ENCODE data around the gene ENOX1. TPM values are rescaled to one million over a fixed set of nuclear protein-coding genes. Genes with fewer than 3 reads are reported as not detected.

ENOX1 gene
- total and polyA plus RNA-seq, 2 donors (not counting 3 experiments of a cell fraction or from before 2014, with no cell fraction given) = 0.17 to 0.97 TPM

DNA sequence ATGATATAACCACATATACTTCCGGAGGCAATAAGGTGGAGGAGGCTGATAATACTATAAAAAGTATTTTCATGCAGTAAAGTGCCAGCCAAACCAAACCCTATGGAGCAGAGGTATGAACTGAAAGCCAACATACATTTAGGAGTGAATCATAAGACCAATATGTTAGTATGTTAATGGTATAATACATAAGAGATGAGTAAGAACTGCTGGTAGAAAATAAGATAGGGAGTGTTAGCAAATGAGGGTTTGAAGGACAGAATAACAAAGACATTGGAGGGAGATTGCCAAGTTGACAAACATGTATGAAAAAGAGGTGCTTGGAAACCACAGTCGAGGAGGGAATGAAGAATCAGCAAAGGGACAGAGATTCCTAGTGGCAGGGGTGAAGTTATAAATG, 10.8 kb downstream of the ENOX1 start:
- DNase-seq (ENCODE audit: low read depth, low spot score) (no peak), FAIRE-seq (no peak)
- no peaks in the 10 kb centered on the region for H3K4me1 ChIP-seq (ENCODE audit: control insufficient read depth, extremely low read depth, insufficient read depth, low read length)
- H3K9me1 ChIP-seq (replicated peaks; ENCODE audit: control insufficient read depth, extremely low read depth, insufficient read depth, low read length) = no peaks in the 10 kb centered on the region
- ChIA-PET CTCF (no interaction called here), POLR2A (no interaction called here)
- dilution Hi-C loops (cut with MboI; ENCODE audit: extremely low pct_ligation_motif_present, low sequenced_read_pairs) = no loop called here
- no peaks in the 10 kb centered on the region for H3K36me3 ChIP-seq (ENCODE audit: control insufficient read depth in 2 of 2, extremely low read depth in 1 of 2, insufficient read depth in 2 of 2, low read length in 2 of 2)
- no peak overlapping the region for H3K9ac ChIP-seq (replicated peaks; ENCODE audit: extremely low read depth, insufficient read depth, low read length)
- no peaks in the 10 kb centered on the region for H3K79me2 ChIP-seq (ENCODE audit: control insufficient read depth, insufficient read depth, low read length)
- H3K4me3 ChIP-seq (replicated peaks in 1 of 3; ENCODE audit: insufficient read depth in 1 of 3, low read depth in 1 of 3, low read length in 3 of 3) = no peak overlapping the region
- H2AFZ ChIP-seq (ENCODE audit: low read depth, low read length) = no peak overlapping the region
- no peak overlapping the region for H3K4me2 ChIP-seq (ENCODE audit: insufficient read depth, low read length)
- peaks cover 0 to 2% of the 10 kb centered on the region in 2 experiments for H3K27me3 ChIP-seq (ENCODE audit: control insufficient read depth in 2 of 2, insufficient read depth in 2 of 2, low read length in 2 of 2)
- TF ChIP-seq POLR2AphosphoS5 (IDR thresholded peaks at IDR 0.05; ENCODE audit: insufficient read depth, low read depth, low read length) (no peak), GATA2 (IDR thresholded peaks at IDR 0.05; ENCODE audit: insufficient read depth, insufficient read length, low read depth, low read length) (no peak), FOS (IDR thresholded peaks at IDR 0.05; ENCODE audit: borderline replicate concordance, insufficient read depth, low read length) (no peak)
- TF ChIP-seq, protein P1, sequence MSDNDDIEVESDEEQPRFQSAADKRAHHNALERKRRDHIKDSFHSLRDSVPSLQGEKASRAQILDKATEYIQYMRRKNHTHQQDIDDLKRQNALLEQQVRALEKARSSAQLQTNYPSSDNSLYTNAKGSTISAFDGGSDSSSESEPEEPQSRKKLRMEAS (IDR thresholded peaks at IDR 0.05; ENCODE audit: insufficient read depth, insufficient read length) = no peak
- TF ChIP-seq, protein P2, sequence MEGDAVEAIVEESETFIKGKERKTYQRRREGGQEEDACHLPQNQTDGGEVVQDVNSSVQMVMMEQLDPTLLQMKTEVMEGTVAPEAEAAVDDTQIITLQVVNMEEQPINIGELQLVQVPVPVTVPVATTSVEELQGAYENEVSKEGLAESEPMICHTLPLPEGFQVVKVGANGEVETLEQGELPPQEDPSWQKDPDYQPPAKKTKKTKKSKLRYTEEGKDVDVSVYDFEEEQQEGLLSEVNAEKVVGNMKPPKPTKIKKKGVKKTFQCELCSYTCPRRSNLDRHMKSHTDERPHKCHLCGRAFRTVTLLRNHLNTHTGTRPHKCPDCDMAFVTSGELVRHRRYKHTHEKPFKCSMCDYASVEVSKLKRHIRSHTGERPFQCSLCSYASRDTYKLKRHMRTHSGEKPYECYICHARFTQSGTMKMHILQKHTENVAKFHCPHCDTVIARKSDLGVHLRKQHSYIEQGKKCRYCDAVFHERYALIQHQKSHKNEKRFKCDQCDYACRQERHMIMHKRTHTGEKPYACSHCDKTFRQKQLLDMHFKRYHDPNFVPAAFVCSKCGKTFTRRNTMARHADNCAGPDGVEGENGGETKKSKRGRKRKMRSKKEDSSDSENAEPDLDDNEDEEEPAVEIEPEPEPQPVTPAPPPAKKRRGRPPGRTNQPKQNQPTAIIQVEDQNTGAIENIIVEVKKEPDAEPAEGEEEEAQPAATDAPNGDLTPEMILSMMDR (IDR thresholded peaks at IDR 0.05; ENCODE audit: extremely low read depth in 1 of 2, insufficient read depth in 1 of 2, low read depth in 1 of 2, low read length in 2 of 2) = no peak
- intact Hi-C loops (cut with micrococcal nuclease) = no loop called here
- H3K9me3 ChIP-seq (replicated peaks; ENCODE audit: control insufficient read depth, insufficient read depth, low read length) = no peaks in the 10 kb centered on the region
- H3K27ac ChIP-seq (ENCODE audit: insufficient read depth, low read depth, low read length) = no peak overlapping the region
- BruUV-seq (replicated peaks) = no TSS peak
- no peaks in the 10 kb centered on the region for H4K20me1 ChIP-seq (replicated peaks; ENCODE audit: control insufficient read depth, extremely low read depth, insufficient read depth, low read length)

DNA sequence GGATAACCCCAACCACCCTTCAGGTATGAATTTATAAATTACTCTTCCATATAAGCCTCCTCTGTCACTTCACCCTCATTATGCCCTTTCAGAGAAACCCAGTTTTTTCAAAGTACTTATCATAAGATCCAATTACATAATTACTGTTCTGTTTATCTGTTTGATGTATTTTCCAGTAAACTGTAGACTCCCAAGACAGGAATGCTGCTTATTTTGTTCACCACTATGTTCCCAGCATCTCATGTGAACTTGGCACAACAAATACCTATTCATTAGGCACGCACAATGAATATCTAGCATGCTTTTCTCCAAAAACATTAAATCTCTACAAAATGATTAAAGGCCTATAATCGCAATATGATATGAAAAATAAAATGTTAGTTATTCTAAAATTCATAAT, 13.2 kb downstream of the ENOX1 start:
- ChIA-PET CTCF (no interaction called here), POLR2A (no interaction called here)
- DNase-seq (ENCODE audit: low read depth, low spot score) (no peak), FAIRE-seq (no peak)
- H3K27me3 ChIP-seq (ENCODE audit: control insufficient read depth in 2 of 2, insufficient read depth in 2 of 2, low read length in 2 of 2) = peaks cover 0 to 2% of the 10 kb centered on the region in 2 experiments
- H3K4me2 ChIP-seq (ENCODE audit: insufficient read depth, low read length) = no peak overlapping the region
- no peak overlapping the region for H3K27ac ChIP-seq (ENCODE audit: insufficient read depth, low read depth, low read length)
- no peak for TF ChIP-seq MYC (IDR thresholded peaks at IDR 0.05; ENCODE audit: low read depth, low read length)
- TF ChIP-seq JUN (IDR thresholded peaks at IDR 0.05; ENCODE audit: borderline replicate concordance, insufficient read depth, insufficient read length, low read depth) = no peak
- TF ChIP-seq FOS (IDR thresholded peaks at IDR 0.05; ENCODE audit: borderline replicate concordance, insufficient read depth, low read length) = no peak
- TF ChIP-seq POLR2A (IDR thresholded peaks at IDR 0.05; ENCODE audit: low read depth, low read length) = no peak
- no peak for TF ChIP-seq GATA2 (IDR thresholded peaks at IDR 0.05; ENCODE audit: insufficient read depth, insufficient read length, low read depth, low read length)
- TF ChIP-seq POLR2AphosphoS5 (IDR thresholded peaks at IDR 0.05; ENCODE audit: insufficient read depth, low read depth, low read length) = no peak
- TF ChIP-seq, protein P1 (IDR thresholded peaks at IDR 0.05; ENCODE audit: insufficient read depth, insufficient read length) = no peak
- TF ChIP-seq EZH2 (IDR thresholded peaks at IDR 0.05; ENCODE audit: borderline replicate concordance, low read depth, low read length, severe bottlenecking) = no peak
- TF ChIP-seq, protein P2 (IDR thresholded peaks at IDR 0.05; ENCODE audit: extremely low read depth in 1 of 2, insufficient read depth in 1 of 2, low read depth in 1 of 2, low read length in 2 of 2) = no peak
- no peaks in the 10 kb centered on the region for H3K9me1 ChIP-seq (replicated peaks; ENCODE audit: control insufficient read depth, extremely low read depth, insufficient read depth, low read length)
- H3K4me3 ChIP-seq (replicated peaks in 1 of 3; ENCODE audit: insufficient read depth in 1 of 3, low read depth in 1 of 3, low read length in 3 of 3) = no peak overlapping the region
- H3K36me3 ChIP-seq (ENCODE audit: control insufficient read depth in 2 of 2, extremely low read depth in 1 of 2, insufficient read depth in 2 of 2, low read length in 2 of 2) = no peaks in the 10 kb centered on the region
- BruUV-seq (replicated peaks) = no TSS peak
- H2AFZ ChIP-seq (ENCODE audit: low read depth, low read length) = no peak overlapping the region
- H3K9me3 ChIP-seq (replicated peaks; ENCODE audit: control insufficient read depth, insufficient read depth, low read length) = no peaks in the 10 kb centered on the region
- no peaks in the 10 kb centered on the region for H3K79me2 ChIP-seq (ENCODE audit: control insufficient read depth, insufficient read depth, low read length)
- no peak overlapping the region for H3K9ac ChIP-seq (replicated peaks; ENCODE audit: extremely low read depth, insufficient read depth, low read length)
- dilution Hi-C loops (cut with MboI; ENCODE audit: extremely low pct_ligation_motif_present, low sequenced_read_pairs) (no loop called here), intact Hi-C loops (cut with micrococcal nuclease) (no loop called here)
- no peaks in the 10 kb centered on the region for H3K4me1 ChIP-seq (ENCODE audit: control insufficient read depth, extremely low read depth, insufficient read depth, low read length)
- no peaks in the 10 kb centered on the region for H4K20me1 ChIP-seq (replicated peaks; ENCODE audit: control insufficient read depth, extremely low read depth, insufficient read depth, low read length)
